HepG2 (cell line): ENCODE results near the gene ANXA2. TPM values are rescaled to one million over a fixed set of nuclear protein-coding genes. Genes with fewer than 3 reads are reported as not detected.

ENCODE experiments used
- FOXK2 ChIP-seq: fragments of 450-650 bp; IDR thresholded peaks from 2 replicates; pipeline ENCODE4 v1.6.1; 2016
- KLF9 ChIP-seq: IDR thresholded peaks from 2 replicates; pipeline ENCODE4 v1.6.1; 2016; ENCODE audit warnings: low read depth
- NAIF1 ChIP-seq: sonication (generic); formaldehyde crosslinking; IDR thresholded peaks from 2 replicates; pipeline ENCODE4 v1.5.0; 2020; ENCODE audit warnings: mild to moderate bottlenecking, missing genetic modification reagents, borderline replicate concordance
- NCOA2 ChIP-seq: sonication (generic); formaldehyde crosslinking; IDR thresholded peaks from 2 replicates; pipeline ENCODE4 v1.8.0; 2022; ENCODE audit warnings: inconsistent platforms
- NR1H2 ChIP-seq: sonication (generic); formaldehyde crosslinking; IDR thresholded peaks from 2 replicates; pipeline ENCODE4 v1.8.1; 2022; ENCODE audit warnings: low read depth, missing genetic modification reagents, borderline replicate concordance
- SOX13 ChIP-seq, 3 experiments: fragments of 450-650 bp in 1 of 3; sonication (generic) in 1 of 3; formaldehyde crosslinking in 1 of 3; IDR thresholded peaks in 2 of 3; conservative IDR thresholded peaks in 1 of 3; 2 replicates each; pipeline versions ENCODE4 v1.5.0 to v1.6.1; 2016 to 2020; ENCODE audit warnings: antibody characterized with exemption in 1 of 3, mild to moderate bottlenecking in 1 of 3, missing compliant biosample characterization in 1 of 3, missing genetic modification reagents in 1 of 3, moderate library complexity in 1 of 3
- YEATS2 ChIP-seq: sonication (generic); formaldehyde crosslinking; IDR thresholded peaks from 2 replicates; pipeline ENCODE4 v1.4.0; 2020; ENCODE audit warnings: missing genetic modification reagents, borderline replicate concordance
- YEATS4 ChIP-seq: sonication (generic); formaldehyde crosslinking; IDR thresholded peaks from 2 replicates; pipeline ENCODE4 v1.4.0; 2020; ENCODE audit warnings: missing genetic modification reagents, borderline replicate concordance
- ZFP36L1 ChIP-seq: sonication (generic); formaldehyde crosslinking; IDR thresholded peaks from 2 replicates; pipeline ENCODE4 v1.8.0; 2022; ENCODE audit warnings: mild to moderate bottlenecking, missing genetic modification reagents, moderate library complexity
- ZNF335 ChIP-seq: sonication (generic); formaldehyde crosslinking; IDR thresholded peaks from 2 replicates; pipeline ENCODE4 v1.4.0; 2020; ENCODE audit warnings: missing genetic modification reagents
- ZNF549 ChIP-seq: sonication (generic); formaldehyde crosslinking; IDR thresholded peaks from 2 replicates; pipeline ENCODE4 v1.5.0; 2020; ENCODE audit warnings: missing genetic modification reagents
- ZNF766 ChIP-seq: sonication (generic); formaldehyde crosslinking; IDR thresholded peaks from 2 replicates; pipeline ENCODE4 v1.5.0; 2020; ENCODE audit warnings: missing genetic modification reagents, borderline replicate concordance
- ZNF841 ChIP-seq: sonication (generic); formaldehyde crosslinking; IDR thresholded peaks from 2 replicates; pipeline ENCODE4 v1.8.1; 2023; ENCODE audit warnings: missing genetic modification reagents, borderline replicate concordance
- polyA plus RNA-seq, 8 experiments: library from polyadenylated mRNA; depleted of rRNA in 3 of 8; stranded (reverse) in 7 of 8; unstranded in 1 of 8; fragments of >200 nt; fragmentation: Illumina TruSeq in 4 of 8; extraction: Trizol in 4 of 8; gene quantifications; 2 replicates each; pipeline versions ENCODE4 v1.2.1 to v1.2.3, GENCODE V29; 2011 to 2016; ENCODE audit warnings: low read depth in 4 of 8, missing spikeins in 1 of 8, mixed read lengths in 1 of 8; ENCODE audit not compliant: insufficient read depth in 1 of 8
- total RNA-seq, 5 experiments: library from RNA; depleted of rRNA; stranded (reverse); fragments of >200 nt; fragmentation: Illumina TruSeq; extraction: Trizol; gene quantifications; 2 replicates each; pipeline ENCODE4 v1.2.3, GENCODE V29; 2016; ENCODE audit warnings: low read depth in 1 of 5
- TF ChIP-seq, protein P1 (sequence below): sonication (generic); formaldehyde crosslinking; IDR thresholded peaks from 2 replicates; pipeline ENCODE4 v1.4.0; 2020; ENCODE audit warnings: missing genetic modification reagents, borderline replicate concordance
- TF ChIP-seq, protein P2 (sequence below): sonication (generic); formaldehyde crosslinking; IDR thresholded peaks from 2 replicates; pipeline ENCODE4 v1.4.0; 2020; ENCODE audit warnings: missing genetic modification reagents
- TF ChIP-seq, protein P3 (sequence below): sonication (generic); formaldehyde crosslinking; IDR thresholded peaks from 2 replicates; pipeline ENCODE4 v1.4.0; 2020; ENCODE audit warnings: missing genetic modification reagents
- TF ChIP-seq, protein P4 (sequence below): IDR thresholded peaks from 2 replicates; pipeline ENCODE4 v1.6.1; 2016; ENCODE audit warnings: mild to moderate bottlenecking
- TF ChIP-seq, protein P5 (sequence below): IDR thresholded peaks from 2 replicates; pipeline ENCODE4 v1.6.1; 2016; ENCODE audit warnings: control low read depth

The ANXA2 gene
- total and polyA plus RNA-seq, 2 of the 13 experiments (the other 11 are each of a cell fraction or from before 2014, with no cell fraction given), result 196 to 613 TPM

DNA sequence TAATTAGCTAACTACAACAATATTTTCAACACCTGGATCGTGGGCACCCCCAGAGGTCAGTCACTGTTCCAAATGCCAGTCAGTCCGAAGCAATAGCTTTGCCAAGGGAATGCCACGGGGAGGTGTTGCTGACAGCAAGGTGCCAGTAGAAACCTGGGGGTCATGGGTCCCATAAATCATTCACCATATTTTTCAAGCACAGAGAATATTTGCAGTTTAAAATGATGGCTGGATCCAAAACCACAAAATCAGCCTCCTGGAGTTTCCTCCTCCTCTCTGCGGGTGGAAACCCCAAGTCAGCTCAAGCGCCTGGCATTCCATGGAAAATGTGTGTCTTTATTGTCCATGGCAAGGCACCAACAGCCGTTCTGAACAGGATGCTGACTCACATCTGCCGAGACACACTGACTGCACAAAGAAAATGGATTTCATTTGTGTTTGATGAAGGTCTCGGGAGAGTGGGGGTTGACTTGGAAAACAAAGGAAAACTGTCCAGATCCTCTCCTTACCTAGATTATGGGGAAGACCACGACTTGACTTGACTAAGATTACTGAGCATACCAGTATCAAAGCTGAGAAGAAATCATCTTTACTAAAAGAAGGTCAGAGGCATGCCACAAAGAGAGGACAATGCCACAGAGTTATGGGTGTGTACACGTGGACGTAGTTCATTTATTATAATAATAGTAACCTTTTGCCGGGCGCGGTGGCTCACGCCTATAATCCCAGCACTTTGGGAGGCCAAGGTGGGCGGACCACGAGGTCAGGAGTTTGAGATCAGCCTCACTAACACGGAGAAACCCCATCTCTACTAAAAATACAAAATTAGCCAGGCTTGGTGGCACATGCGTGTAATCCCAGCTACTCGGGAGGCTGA is 26.4 kb downstream of the ANXA2 start (continued):
- TF ChIP-seq, protein P1, sequence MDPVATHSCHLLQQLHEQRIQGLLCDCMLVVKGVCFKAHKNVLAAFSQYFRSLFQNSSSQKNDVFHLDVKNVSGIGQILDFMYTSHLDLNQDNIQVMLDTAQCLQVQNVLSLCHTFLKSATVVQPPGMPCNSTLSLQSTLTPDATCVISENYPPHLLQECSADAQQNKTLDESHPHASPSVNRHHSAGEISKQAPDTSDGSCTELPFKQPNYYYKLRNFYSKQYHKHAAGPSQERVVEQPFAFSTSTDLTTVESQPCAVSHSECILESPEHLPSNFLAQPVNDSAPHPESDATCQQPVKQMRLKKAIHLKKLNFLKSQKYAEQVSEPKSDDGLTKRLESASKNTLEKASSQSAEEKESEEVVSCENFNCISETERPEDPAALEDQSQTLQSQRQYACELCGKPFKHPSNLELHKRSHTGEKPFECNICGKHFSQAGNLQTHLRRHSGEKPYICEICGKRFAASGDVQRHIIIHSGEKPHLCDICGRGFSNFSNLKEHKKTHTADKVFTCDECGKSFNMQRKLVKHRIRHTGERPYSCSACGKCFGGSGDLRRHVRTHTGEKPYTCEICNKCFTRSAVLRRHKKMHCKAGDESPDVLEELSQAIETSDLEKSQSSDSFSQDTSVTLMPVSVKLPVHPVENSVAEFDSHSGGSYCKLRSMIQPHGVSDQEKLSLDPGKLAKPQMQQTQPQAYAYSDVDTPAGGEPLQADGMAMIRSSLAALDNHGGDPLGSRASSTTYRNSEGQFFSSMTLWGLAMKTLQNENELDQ (CRISPR knock-in tag), result no peak
- no peak for TF ChIP-seq ZNF766 (CRISPR knock-in tag)
- TF ChIP-seq ZNF335 (CRISPR knock-in tag), result 0 out of 2 replicates have a peak, but pooled peaks have one; percentile 28
- no peak for TF ChIP-seq YEATS4 (CRISPR knock-in tag)
- no peak for TF ChIP-seq NAIF1 (CRISPR knock-in tag)
- TF ChIP-seq, protein P2, sequence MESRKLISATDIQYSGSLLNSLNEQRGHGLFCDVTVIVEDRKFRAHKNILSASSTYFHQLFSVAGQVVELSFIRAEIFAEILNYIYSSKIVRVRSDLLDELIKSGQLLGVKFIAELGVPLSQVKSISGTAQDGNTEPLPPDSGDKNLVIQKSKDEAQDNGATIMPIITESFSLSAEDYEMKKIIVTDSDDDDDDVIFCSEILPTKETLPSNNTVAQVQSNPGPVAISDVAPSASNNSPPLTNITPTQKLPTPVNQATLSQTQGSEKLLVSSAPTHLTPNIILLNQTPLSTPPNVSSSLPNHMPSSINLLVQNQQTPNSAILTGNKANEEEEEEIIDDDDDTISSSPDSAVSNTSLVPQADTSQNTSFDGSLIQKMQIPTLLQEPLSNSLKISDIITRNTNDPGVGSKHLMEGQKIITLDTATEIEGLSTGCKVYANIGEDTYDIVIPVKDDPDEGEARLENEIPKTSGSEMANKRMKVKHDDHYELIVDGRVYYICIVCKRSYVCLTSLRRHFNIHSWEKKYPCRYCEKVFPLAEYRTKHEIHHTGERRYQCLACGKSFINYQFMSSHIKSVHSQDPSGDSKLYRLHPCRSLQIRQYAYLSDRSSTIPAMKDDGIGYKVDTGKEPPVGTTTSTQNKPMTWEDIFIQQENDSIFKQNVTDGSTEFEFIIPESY (CRISPR knock-in tag), result peak; percentile 71
- TF ChIP-seq ZFP36L1 (CRISPR knock-in tag), result no peak
- TF ChIP-seq NCOA2 (CRISPR knock-in tag), result peak; percentile 39; the same call in 1 of the 2 replicates
- TF ChIP-seq KLF9 (CRISPR knock-in tag), result no peak
- no peak for TF ChIP-seq ZNF841 (CRISPR knock-in tag)
- TF ChIP-seq, protein P3, sequence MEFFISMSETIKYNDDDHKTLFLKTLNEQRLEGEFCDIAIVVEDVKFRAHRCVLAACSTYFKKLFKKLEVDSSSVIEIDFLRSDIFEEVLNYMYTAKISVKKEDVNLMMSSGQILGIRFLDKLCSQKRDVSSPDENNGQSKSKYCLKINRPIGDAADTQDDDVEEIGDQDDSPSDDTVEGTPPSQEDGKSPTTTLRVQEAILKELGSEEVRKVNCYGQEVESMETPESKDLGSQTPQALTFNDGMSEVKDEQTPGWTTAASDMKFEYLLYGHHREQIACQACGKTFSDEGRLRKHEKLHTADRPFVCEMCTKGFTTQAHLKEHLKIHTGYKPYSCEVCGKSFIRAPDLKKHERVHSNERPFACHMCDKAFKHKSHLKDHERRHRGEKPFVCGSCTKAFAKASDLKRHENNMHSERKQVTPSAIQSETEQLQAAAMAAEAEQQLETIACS (CRISPR knock-in tag), result no peak
- TF ChIP-seq, protein P4, sequence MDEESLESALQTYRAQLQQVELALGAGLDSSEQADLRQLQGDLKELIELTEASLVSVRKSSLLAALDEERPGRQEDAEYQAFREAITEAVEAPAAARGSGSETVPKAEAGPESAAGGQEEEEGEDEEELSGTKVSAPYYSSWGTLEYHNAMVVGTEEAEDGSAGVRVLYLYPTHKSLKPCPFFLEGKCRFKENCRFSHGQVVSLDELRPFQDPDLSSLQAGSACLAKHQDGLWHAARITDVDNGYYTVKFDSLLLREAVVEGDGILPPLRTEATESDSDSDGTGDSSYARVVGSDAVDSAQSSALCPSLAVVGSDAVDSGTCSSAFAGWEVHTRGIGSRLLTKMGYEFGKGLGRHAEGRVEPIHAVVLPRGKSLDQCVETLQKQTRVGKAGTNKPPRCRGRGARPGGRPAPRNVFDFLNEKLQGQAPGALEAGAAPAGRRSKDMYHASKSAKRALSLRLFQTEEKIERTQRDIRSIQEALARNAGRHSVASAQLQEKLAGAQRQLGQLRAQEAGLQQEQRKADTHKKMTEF, result no peak
- TF ChIP-seq ZNF549 (CRISPR knock-in tag), result no peak
- no peak for TF ChIP-seq FOXK2
- no peak for TF ChIP-seq SOX13 (IDR thresholded peaks at IDR 0.05)
- peak in 1 of 2 experiments; percentile 43; a peak in 1 of 4 replicates for TF ChIP-seq SOX13 (CRISPR knock-in tag; conservative IDR thresholded peaks at IDR 0.05 in 1 of 2, IDR thresholded peaks at IDR 0.05 in 1 of 2)
- no peak for TF ChIP-seq YEATS2 (CRISPR knock-in tag)
- TF ChIP-seq NR1H2 (CRISPR knock-in tag), result no peak
- TF ChIP-seq, protein P5, sequence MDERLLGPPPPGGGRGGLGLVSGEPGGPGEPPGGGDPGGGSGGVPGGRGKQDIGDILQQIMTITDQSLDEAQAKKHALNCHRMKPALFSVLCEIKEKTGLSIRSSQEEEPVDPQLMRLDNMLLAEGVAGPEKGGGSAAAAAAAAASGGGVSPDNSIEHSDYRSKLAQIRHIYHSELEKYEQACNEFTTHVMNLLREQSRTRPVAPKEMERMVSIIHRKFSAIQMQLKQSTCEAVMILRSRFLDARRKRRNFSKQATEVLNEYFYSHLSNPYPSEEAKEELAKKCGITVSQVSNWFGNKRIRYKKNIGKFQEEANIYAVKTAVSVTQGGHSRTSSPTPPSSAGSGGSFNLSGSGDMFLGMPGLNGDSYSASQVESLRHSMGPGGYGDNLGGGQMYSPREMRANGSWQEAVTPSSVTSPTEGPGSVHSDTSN (CRISPR knock-in tag), result no peak
